ENCODE results near the gene ARL8A. TPM values are rescaled to one million over a fixed set of nuclear protein-coding genes. Genes with fewer than 3 reads are reported as not detected.
"Not testable (repeated sequence)": the region's sequence is repeated elsewhere in the genome, so short reads cannot be mapped to it uniquely, and the experiment has no call there.

The ARL8A gene
- total RNA-seq, 1 experiment from 2014 or later = 15.1 TPM

- DNase-seq (ENCODE audit: low spot score) = no peak
- in situ Hi-C loops (cut with HindIII; ENCODE audit: low sequenced_read_pairs) = no loop called here
Measured at GRCh38 chr1:202160377-202160940, 15.9 kb upstream of the ARL8A start, which contains the start of gene PTPN7. PTPN7 (minus strand) TSS chr1:202160602; CDS start chr1:202159402, 1,200 bp downstream.

- in situ Hi-C loops (cut with HindIII; ENCODE audit: low sequenced_read_pairs) = no loop called here
- DNase-seq (ENCODE audit: low spot score) = no peak
Measured at GRCh38 chr1:202159534-202160371, 15.2 kb upstream of the ARL8A start.

- in situ Hi-C loops (cut with HindIII; ENCODE audit: low sequenced_read_pairs) = no loop called here
- no peak for DNase-seq (ENCODE audit: low spot score)
Measured at GRCh38 chr1:202158810-202159533, 14.4 kb upstream of the ARL8A start.

- no peak for DNase-seq (ENCODE audit: low spot score)
Measured at GRCh38 chr1:202157945-202158344, 13.4 kb upstream of the ARL8A start.

GRCh38 chr1:202156590-202156989 is 12.1 kb upstream of the ARL8A start:
- in situ Hi-C loops (cut with HindIII; ENCODE audit: low sequenced_read_pairs) = no loop called here
- no peak for DNase-seq (ENCODE audit: low spot score)

More at GRCh38 chr1:202157945-202158344, 13.4 kb upstream of the ARL8A start:
- in situ Hi-C loops (cut with HindIII; ENCODE audit: low sequenced_read_pairs) = no loop called here

GRCh38 chr1:202155478-202156021 is 11.0 kb upstream of the ARL8A start:
- no peak for DNase-seq (ENCODE audit: low spot score)
- in situ Hi-C loops (cut with HindIII; ENCODE audit: low sequenced_read_pairs) = no loop called here

GRCh38 chr1:202154766-202155477 is 10.4 kb upstream of the ARL8A start:
- DNase-seq (ENCODE audit: low spot score) = peak; percentile 43
- in situ Hi-C loops (cut with HindIII; ENCODE audit: low sequenced_read_pairs) = no loop called here

- no peak for DNase-seq (ENCODE audit: low spot score)
- in situ Hi-C loops (cut with HindIII; ENCODE audit: low sequenced_read_pairs) = no loop called here
Measured at GRCh38 chr1:202154148-202154765, 9.7 kb upstream of the ARL8A start.

- in situ Hi-C loops (cut with HindIII; ENCODE audit: low sequenced_read_pairs) = no loop called here
Measured at GRCh38 chr1:202153284-202153683, 8.7 kb upstream of the ARL8A start.

GRCh38 chr1:202152399-202152798 is 7.9 kb upstream of the ARL8A start:
- in situ Hi-C loops (cut with HindIII; ENCODE audit: low sequenced_read_pairs) = no loop called here
- no peak for DNase-seq (ENCODE audit: low spot score)

More at GRCh38 chr1:202153284-202153683, 8.7 kb upstream of the ARL8A start:
- DNase-seq (ENCODE audit: low spot score) = no peak

GRCh38 chr1:202151045-202151444 is 6.5 kb upstream of the ARL8A start:
- no peak for DNase-seq (ENCODE audit: low spot score)
- in situ Hi-C loops (cut with HindIII; ENCODE audit: low sequenced_read_pairs) = no loop called here

GRCh38 chr1:202150602-202151001 is 6.1 kb upstream of the ARL8A start:
- no peak for DNase-seq (ENCODE audit: low spot score)
- in situ Hi-C loops (cut with HindIII; ENCODE audit: low sequenced_read_pairs) = no loop called here

- DNase-seq (ENCODE audit: low spot score) = no peak
- in situ Hi-C loops (cut with HindIII; ENCODE audit: low sequenced_read_pairs) = no loop called here
Measured at GRCh38 chr1:202150187-202150586, 5.7 kb upstream of the ARL8A start.

- no peak for DNase-seq (ENCODE audit: low spot score)
- in situ Hi-C loops (cut with HindIII; ENCODE audit: low sequenced_read_pairs) = loop anchor here (25.0 kb wide), 1 partner anchor 137 kb away; the partner anchor contains the start of gene ELF3
Measured at GRCh38 chr1:202149566-202149965, 5.0 kb upstream of the ARL8A start.

GRCh38 chr1:202148391-202148790 is 3.9 kb upstream of the ARL8A start:
- in situ Hi-C loops (cut with HindIII; ENCODE audit: low sequenced_read_pairs) = loop anchor here (25.0 kb wide), 1 partner anchor 136 kb away; the partner anchor contains the start of gene ELF3
- DNase-seq (ENCODE audit: low spot score) = no peak

- no peak for DNase-seq (ENCODE audit: low spot score)
- in situ Hi-C loops (cut with HindIII; ENCODE audit: low sequenced_read_pairs) = loop anchor here (25.0 kb wide), 1 partner anchor 135 kb away; the partner anchor contains the start of gene ELF3
Measured at GRCh38 chr1:202146993-202147392, 2.5 kb upstream of the ARL8A start.

- DNase-seq (ENCODE audit: low spot score) = no peak
- in situ Hi-C loops (cut with HindIII; ENCODE audit: low sequenced_read_pairs) = loop anchor here (25.0 kb wide), 1 partner anchor 134 kb away; the partner anchor contains the start of gene ELF3
Measured at GRCh38 chr1:202146279-202146678, 1.7 kb upstream of the ARL8A start.

GRCh38 chr1:202145744-202146140 is 1.2 kb upstream of the ARL8A start:
- DNase-seq (ENCODE audit: low spot score) = not testable (repeated sequence)
- in situ Hi-C loops (cut with HindIII; ENCODE audit: low sequenced_read_pairs) = loop anchor here (25.0 kb wide), 1 partner anchor 133 kb away; the partner anchor contains the start of gene ELF3

All from G401 (cell line).